ENCODE results near the gene SLC1A7. TPM values are rescaled to one million over a fixed set of nuclear protein-coding genes. Genes with fewer than 3 reads are reported as not detected.

The SLC1A7 gene
- total RNA-seq, 1 experiment from 2014 or later = not detected

GRCh38 chr1:53128401-53128800 lies 14.0 kb downstream of the SLC1A7 start:
- Histone ChIP-seq H3K4me3 (replicated peaks in 1 of 2; ENCODE audit: low read depth in 1 of 2, low read length in 2 of 2) (no peak overlapping the region), H3K27ac (ENCODE audit: low read depth, low read length) (no peak overlapping the region), H3K9ac (ENCODE audit: low read length) (no peak overlapping the region), H3K36me3 (ENCODE audit: control insufficient read depth in 1 of 2, insufficient read depth in 2 of 2, low read length in 2 of 2) (no peaks in the 10 kb centered on the region), H3K4me2 (ENCODE audit: low read length) (no peak overlapping the region), H3K79me2 (ENCODE audit: insufficient read depth, low read length) (no peaks in the 10 kb centered on the region), H2AFZ (ENCODE audit: low read depth, low read length, poor library complexity, severe bottlenecking) (no peak overlapping the region), H3K4me1 (ENCODE audit: control insufficient read depth in 1 of 2, insufficient read depth in 2 of 2, low read length in 2 of 2) (no peaks in the 10 kb centered on the region), H3K9me3 (ENCODE audit: control insufficient read depth in 1 of 2, insufficient read depth in 1 of 2, low read depth in 1 of 2, low read length in 2 of 2) (no peaks in the 10 kb centered on the region), H4K20me1 (ENCODE audit: insufficient read depth) (no peaks in the 10 kb centered on the region), H3K9me2 (ENCODE audit: insufficient read depth) (no peaks in the 10 kb centered on the region), H3K27me3 (ENCODE audit: insufficient read depth, low read length) (no peaks in the 10 kb centered on the region)
- RAD21 ChIA-PET (ENCODE audit: low non-redundant PET in 1 of 2, low total read pairs in 2 of 2, uncharacterized antibody in 2 of 2, unreplicated experiment in 2 of 2) = no interaction called here
- intact Hi-C loops (cut with micrococcal nuclease) = no loop called here
- BruUV-seq (replicated peaks) = no TSS peak
- ATAC-seq = no peak
- CTCF ChIA-PET = no interaction called here
- TF ChIP-seq EGR1 (IDR thresholded peaks at IDR 0.05; ENCODE audit: low read depth) (no peak), RAD21 (IDR thresholded peaks at IDR 0.05; ENCODE audit: low read depth) (no peak), EZH2 (IDR thresholded peaks at IDR 0.05) (no peak), POLR2A (IDR thresholded peaks at IDR 0.05; ENCODE audit: borderline replicate concordance, extremely low read depth, insufficient read depth, insufficient read length) (no peak), CTCF (IDR thresholded peaks at IDR 0.05 in 2 of 3, conservative IDR thresholded peaks at IDR 0.05 in 1 of 3; ENCODE audit: borderline replicate concordance in 1 of 3, insufficient read depth in 1 of 3, low read depth in 2 of 3, low read length in 2 of 3) (no peak), SIN3A (IDR thresholded peaks at IDR 0.05; ENCODE audit: low read depth) (no peak), ZFX (IDR thresholded peaks at IDR 0.05) (no peak), ELF1 (IDR thresholded peaks at IDR 0.05; ENCODE audit: borderline replicate concordance, low read depth) (no peak), SP1 (IDR thresholded peaks at IDR 0.05; ENCODE audit: low read depth) (no peak), TCF7L2 (IDR thresholded peaks at IDR 0.05; ENCODE audit: borderline replicate concordance, extremely low read depth, insufficient read depth, insufficient read length) (no peak), EZH2phosphoT487 (IDR thresholded peaks at IDR 0.05; ENCODE audit: borderline replicate concordance) (no peak), SRF (IDR thresholded peaks at IDR 0.05; ENCODE audit: low read depth) (no peak), FOSL1 (IDR thresholded peaks at IDR 0.05; ENCODE audit: low read depth) (no peak), ATF3 (IDR thresholded peaks at IDR 0.05) (no peak)
- DNase-seq (ENCODE audit: low read depth, low spot score) = no peak
- POLR2A ChIA-PET = no interaction called here

All from HCT116 (cell line).